ENCODE measurements around the gene DEDD2.

DEDD2 gene

DNA sequence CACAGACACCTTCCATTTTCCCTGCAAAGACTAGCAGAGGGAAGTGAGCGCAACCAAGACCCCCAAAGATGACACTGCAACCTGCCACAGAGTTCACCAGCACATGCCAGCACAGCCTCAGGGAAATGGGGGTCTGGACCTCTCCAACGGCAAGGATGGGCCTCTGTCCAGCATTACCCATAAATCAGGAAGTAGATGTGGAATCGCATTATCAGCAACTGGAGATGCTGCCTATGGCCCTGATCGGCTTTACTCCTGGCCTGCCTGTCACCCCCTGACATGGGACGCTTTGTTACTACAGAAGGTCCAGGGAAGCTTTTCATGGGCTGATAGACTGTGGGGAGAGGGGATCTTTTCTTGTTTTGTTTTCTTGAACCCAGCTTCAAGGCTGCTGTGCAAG is 43.8 kb downstream of the DEDD2 start:
- no peak overlapping the region for H3K27ac ChIP-seq
- TF ChIP-seq, protein P1, sequence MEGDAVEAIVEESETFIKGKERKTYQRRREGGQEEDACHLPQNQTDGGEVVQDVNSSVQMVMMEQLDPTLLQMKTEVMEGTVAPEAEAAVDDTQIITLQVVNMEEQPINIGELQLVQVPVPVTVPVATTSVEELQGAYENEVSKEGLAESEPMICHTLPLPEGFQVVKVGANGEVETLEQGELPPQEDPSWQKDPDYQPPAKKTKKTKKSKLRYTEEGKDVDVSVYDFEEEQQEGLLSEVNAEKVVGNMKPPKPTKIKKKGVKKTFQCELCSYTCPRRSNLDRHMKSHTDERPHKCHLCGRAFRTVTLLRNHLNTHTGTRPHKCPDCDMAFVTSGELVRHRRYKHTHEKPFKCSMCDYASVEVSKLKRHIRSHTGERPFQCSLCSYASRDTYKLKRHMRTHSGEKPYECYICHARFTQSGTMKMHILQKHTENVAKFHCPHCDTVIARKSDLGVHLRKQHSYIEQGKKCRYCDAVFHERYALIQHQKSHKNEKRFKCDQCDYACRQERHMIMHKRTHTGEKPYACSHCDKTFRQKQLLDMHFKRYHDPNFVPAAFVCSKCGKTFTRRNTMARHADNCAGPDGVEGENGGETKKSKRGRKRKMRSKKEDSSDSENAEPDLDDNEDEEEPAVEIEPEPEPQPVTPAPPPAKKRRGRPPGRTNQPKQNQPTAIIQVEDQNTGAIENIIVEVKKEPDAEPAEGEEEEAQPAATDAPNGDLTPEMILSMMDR (conservative IDR thresholded peaks at IDR 0.05; ENCODE audit: low read depth) = no peak
- ChIA-PET CTCF (no interaction called here), POLR2A (ENCODE audit: low non-redundant PET) (no interaction called here)
- DNase-seq (ENCODE audit: low spot score) = no peak

DNA sequence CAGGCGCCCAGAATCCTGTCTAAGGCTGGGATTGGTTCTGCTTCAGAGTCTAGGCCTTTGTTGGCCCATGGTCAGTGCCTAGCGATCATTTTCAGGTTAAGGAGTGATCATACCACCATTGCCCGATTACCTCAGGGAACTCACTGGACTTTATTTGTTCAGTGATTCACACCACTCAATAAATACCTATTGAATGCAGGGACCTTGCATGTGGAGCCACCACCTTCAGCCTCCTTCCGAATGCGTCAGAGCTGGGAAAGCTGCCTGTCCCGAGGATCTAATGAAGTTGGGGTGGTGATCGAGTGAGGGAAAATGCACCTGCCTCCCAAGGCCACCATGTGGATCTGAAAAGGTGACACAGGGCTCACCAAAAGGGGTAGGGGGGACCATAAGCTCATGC is 45.2 kb downstream of the DEDD2 start:
- no peak overlapping the region for H3K27ac ChIP-seq
- DNase-seq (ENCODE audit: low spot score) = no peak
- TF ChIP-seq, protein P1 (conservative IDR thresholded peaks at IDR 0.05; ENCODE audit: low read depth) = no peak
- CTCF ChIA-PET = no interaction called here
- POLR2A ChIA-PET (ENCODE audit: low non-redundant PET) = no interaction called here

DNA sequence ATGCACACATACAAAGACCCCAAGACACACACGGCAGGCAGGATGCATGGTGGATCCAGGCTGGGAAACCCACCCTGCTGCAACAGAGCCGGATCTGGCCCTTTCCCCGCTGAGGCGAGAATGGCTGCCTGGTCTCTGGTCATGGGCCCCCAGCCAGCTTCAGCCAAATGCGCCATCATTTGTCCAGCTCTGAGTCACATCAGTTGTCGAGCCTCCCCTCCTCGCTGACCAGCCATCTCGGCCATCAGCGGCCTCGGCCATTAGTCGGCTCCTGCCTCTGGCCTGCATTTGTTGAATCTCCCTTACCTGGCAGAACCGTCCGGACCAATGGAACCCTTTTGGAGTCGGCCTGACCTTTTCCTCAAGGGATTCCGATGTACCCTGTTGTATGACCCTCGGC is 46.8 kb downstream of the DEDD2 start:
- ChIA-PET POLR2A (ENCODE audit: low non-redundant PET) (no interaction called here), CTCF (no interaction called here)
- TF ChIP-seq, protein P1 (conservative IDR thresholded peaks at IDR 0.05; ENCODE audit: low read depth) = no peak
- H3K27ac ChIP-seq = no peak overlapping the region
- DNase-seq (ENCODE audit: low spot score) = no peak

DNA sequence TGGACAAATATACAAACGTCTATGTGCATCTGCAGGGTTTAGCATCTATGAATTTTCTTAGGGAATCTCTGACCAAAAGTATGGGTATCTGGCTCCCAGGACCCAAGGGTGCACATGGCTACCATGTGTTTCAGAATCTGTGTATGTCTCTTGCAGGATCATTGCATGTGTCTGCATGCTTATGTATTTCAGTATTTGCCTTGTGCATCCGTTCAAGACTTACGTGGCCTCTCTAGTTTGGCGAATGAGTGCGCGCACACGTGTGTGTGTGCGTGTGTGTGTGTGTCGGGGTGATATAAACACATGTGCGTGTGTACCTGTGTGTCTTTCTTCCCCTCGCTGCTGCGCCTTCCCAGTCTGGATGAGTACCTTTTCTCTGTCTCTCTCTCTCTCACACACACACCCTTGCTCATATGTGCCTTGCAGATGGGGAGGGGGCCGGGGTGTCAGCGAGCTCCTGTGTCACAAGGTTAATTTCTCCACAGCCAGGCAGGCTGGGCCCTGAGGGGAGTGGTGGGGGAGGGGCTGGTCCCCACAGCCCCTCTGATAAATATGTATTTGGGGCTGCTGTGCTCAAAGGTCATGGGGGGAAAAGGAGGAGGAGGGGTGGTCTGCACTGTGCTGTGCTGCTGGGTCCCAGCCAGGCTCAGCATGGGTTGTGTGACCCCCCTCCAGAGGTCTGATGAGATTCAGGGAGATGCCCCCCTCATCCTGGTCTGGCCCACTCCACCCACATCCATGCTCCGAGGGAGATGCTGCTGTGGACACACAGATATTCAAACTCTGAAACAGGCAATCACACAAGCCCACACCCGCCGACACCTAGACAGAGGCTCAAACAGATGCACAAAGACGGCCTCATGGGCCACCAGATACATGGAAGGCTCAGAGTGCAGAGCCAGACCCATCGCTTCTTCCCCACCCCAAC is 47.7 kb downstream of the DEDD2 start:
- H3K27ac ChIP-seq = no peak overlapping the region
- TF ChIP-seq, protein P1 (conservative IDR thresholded peaks at IDR 0.05; ENCODE audit: low read depth) = no peak
- ChIA-PET POLR2A (ENCODE audit: low non-redundant PET) (no interaction called here), CTCF (no interaction called here)
- no peak for DNase-seq (ENCODE audit: low spot score)

DNA sequence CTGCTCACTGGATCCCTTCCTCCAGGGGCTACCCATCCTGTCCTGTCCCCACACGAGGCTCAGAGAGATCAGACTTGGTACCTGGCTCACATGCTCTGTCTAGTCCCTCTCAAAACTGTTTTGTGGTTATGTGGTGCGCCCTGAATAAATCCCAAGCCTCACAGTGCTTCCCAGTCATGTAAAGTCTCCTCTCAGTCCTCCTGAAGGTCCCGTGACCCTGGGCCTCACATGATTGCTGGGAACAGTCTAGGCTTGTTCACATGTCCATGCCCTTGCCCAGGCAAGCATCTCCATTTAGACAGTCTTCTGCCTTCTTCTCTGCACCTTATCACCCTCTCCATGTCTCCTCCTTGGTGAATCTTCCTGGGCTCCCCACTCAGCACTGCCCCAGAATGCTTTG is 49.3 kb downstream of the DEDD2 start:
- TF ChIP-seq, protein P1 (conservative IDR thresholded peaks at IDR 0.05; ENCODE audit: low read depth) = no peak
- H3K27ac ChIP-seq = no peak overlapping the region
- DNase-seq (ENCODE audit: low spot score) = no peak
- ChIA-PET POLR2A (ENCODE audit: low non-redundant PET) (no interaction called here), CTCF (no interaction called here)

DNA sequence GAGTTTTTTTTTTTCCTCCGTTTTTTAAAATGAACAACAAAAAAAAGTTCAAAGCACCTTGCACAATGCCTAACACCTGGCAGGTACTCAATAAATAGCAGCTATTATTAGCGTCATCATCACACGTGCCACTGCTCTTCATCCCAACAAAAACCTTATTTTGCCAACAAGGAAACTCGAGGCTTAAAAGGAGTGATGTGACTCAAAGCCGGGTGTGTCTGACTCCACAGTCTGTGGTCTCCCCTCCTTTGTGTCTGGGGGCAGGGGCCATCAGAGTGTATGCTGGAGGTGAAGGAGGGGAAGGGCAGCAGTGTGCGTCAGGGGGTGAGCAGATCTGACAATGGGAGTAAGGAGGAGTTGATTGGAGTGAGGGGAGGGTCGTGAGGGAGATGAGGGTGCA is 51.2 kb downstream of the DEDD2 start:
- ChIA-PET POLR2A (ENCODE audit: low non-redundant PET) (no interaction called here), CTCF (no interaction called here)
- H3K27ac ChIP-seq = no peak overlapping the region
- TF ChIP-seq, protein P1 (conservative IDR thresholded peaks at IDR 0.05; ENCODE audit: low read depth) = no peak
- no peak for DNase-seq (ENCODE audit: low spot score)

All from RWPE1 (cell line).